Measurements from ENCODE around the gene ZNF595.

- TF ChIP-seq CTCF (IDR thresholded peaks at IDR 0.05; ENCODE audit: low read length) (no peak), EZH2 (IDR thresholded peaks at IDR 0.05; ENCODE audit: borderline replicate concordance, low read length) (no peak)
Observed at GRCh38 chr4:99863-100262, 46.7 kb downstream of the ZNF595 start.

Data from OCI-LY1 (cell line).